HG03442 (cell line): ENCODE data around the gene ERFE.
"Not testable (repeated sequence)": the region's sequence is repeated elsewhere in the genome, so short reads cannot be mapped to it uniquely, and the experiment has no call there.

Experiments used
- ATAC-seq: cut with Tn5 transposase; IDR thresholded peaks from one replicate; pipeline ENCODE4 v1.9.1; 2021; ENCODE audit warnings: mild to moderate bottlenecking, moderate library complexity; ENCODE audit not compliant: unreplicated experiment

ERFE gene

GRCh38 chr2:238158509-238159070, at the start of gene ERFE:
Gene ERFE (plus strand): TSS chr2:238158970. CDS start chr2:238159008, 38 bp downstream.
- no peak for ATAC-seq

GRCh38 chr2:238113611-238114010, 45.2 kb upstream of the ERFE start:
- ATAC-seq, result no peak

- no peak for ATAC-seq
These were observed 44.4 kb upstream of the ERFE start for GRCh38 chr2:238114331-238114841.

- no peak for ATAC-seq
These were observed 43.7 kb upstream of the ERFE start for GRCh38 chr2:238114851-238115660.

- ATAC-seq, result not testable (repeated sequence)
These were observed 43.1 kb upstream of the ERFE start for GRCh38 chr2:238115709-238116108.

GRCh38 chr2:238116298-238117198, 42.2 kb upstream of the ERFE start:
- ATAC-seq, result no peak

GRCh38 chr2:238117199-238118154, 41.3 kb upstream of the ERFE start:
- ATAC-seq, result no peak

DNA sequence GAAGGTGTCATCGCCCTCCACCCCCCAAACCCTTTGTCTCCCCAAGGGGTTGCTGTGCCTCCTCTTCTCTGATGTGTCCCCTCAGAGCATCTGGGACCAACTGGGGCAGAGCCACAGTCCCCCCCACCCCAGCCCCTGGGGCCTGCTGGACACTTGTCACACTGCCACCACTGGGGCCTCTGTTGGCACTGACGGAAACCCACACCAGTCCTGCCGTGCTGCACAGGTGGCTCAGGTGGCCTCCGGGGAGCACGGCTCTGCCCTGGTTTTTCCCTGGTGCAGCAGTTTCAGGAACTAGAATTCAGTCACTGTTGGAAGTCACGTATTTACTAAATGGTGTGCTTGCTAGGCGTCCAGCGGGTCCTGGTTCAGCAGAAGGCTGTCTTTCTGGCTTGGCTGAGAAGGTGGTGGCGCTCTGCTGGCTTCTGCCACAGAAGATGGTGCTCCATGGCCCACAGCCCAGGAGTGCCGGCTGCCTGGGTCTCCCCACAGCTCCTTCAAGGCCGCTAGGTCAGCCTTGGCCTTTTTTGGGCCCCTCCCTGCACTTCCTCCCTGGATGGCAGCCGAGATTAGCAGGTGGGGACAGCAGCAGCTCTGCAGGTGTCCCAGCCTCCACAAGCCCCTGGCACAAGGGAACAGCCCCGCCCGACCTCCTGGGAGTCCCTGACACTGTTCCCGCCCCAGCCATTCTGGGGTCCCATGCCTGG, 38.9 kb upstream of the ERFE start:
- no peak for ATAC-seq

DNA sequence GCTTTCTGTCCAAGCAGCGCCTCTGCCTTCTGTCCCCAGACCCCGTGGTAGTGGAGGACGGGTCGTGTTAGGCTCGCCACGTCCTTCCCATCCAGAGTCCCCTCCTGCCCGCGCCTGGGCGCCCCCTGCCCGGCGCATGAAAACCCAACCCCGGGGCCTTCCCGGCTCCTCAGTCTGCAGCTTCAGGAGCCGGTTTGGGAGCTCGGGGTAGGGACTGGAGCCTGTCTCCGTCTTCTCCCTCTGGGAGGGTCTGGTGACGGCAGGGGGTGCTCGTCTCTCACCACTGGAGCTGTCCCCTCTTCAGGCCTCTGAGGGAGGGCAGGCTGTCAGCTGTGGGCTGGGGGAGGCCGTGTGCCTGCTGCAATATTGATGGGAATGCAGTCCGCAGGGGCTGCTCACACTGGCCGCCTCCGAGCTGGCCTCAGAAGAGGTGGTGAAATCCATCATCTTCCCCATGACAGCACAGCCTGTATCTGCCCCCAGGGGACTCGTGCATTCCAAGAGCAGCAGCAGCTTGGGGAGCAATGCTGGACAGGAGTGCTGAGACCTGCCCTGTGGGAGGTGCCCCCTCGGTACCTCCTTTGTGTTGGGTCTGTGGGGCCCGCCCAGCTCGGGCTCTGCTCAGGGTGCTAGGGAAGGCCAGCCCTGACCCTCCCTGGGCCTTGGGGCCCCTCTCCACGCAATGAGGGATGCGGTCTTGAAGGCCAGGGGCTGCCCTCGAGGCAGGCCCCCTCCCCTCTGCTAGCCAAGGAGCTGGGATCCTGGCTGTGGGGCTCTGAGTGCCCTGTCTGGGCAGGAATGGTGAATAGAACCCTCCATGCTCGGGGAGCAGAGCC, 38.1 kb upstream of the ERFE start:
- ATAC-seq, result no peak

- ATAC-seq, result no peak
These were observed 37.1 kb upstream of the ERFE start for GRCh38 chr2:238121511-238122286.

GRCh38 chr2:238122287-238123217, 36.2 kb upstream of the ERFE start:
- ATAC-seq, result no peak

DNA sequence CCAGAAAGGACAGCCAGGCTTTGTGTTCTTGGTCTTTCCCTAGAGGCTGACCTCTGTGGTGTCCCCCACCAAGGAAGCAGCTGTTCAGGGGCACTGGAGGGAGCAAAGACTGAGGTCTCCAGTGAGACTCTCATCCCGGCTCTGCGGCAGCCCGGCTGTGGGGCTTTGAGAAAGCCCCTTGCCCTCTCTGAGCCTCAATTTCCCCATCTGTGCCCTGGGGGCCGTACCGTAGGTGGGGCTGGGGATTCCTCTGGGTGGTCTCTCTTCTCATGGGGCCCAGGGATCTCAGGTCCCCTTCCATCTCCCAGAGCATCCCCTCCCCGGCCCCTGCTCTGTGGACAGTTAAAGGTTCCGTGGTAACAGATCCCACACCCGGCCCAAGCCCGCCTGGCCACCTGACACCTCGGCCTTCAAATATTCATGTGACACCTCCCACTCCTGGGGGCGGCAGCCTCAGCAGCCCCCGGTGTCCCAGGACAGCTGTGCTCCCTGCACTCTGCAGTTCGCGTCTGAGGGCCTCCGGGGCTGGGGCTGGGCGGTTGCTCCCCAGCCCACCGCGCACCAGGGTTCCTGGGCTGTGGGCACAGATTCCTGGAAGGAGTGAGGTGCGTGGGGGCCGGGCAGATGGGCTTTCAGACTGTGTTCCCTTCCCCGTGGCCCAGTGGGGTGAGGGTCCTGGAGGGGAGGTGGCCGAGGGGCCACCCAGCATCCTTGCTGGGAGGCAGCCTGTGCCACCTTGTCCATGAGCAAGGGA, 35.4 kb upstream of the ERFE start:
- ATAC-seq, result no peak

DNA sequence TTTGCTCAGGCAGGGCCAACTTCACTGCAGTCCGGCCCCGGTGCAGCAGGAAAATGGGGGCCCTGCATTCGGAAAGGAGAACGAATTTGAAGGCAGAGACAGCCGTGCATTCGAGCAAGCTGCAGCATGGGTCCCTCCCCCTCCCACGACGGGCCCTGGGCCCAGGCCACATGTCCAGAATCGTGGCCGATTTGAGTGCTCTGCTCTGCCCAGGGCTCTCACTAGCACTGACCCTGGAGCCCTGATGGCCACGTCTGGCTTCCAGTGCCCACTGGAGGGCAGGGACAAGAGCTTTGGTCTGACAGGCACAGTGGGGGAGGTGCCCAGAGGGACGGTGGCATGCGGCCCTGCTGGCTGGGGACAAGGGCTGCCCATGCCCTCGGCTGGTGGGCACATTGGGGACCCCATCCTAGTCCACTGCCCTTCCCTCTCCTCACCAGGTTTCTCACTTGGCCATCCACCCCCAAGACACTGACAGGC, 34.7 kb upstream of the ERFE start:
- ATAC-seq, result no peak

DNA sequence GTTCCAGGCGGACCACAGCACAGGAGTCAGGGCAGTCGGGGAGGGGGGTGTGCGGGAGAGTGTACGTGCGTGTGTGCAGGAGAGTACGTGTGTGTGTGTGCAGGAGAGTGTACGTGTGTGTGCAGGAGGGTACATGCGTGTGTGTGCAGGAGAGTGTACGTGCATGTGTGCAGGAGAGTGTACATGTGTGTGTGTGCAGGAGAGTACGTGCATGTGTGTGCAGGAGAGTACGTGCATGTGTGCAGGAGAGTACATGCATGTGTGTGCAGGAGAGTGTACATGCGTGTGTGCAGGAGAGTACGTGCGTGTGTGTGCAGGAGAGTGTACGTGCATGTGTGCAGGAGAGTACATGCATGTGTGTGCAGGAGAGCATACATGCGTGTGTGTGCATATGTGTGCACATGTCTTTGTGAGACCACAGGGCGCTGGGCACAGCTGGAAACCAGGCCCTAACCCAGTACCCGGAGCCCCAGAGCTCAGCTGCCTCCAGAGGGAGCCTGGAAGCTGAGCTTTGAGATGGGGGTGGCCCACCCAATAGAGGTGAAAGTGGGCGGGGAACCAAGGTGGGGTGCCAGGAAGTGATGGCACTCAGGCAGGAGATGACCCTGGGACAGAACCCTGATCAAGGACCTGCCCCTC, 34.2 kb upstream of the ERFE start:
- no peak for ATAC-seq

DNA sequence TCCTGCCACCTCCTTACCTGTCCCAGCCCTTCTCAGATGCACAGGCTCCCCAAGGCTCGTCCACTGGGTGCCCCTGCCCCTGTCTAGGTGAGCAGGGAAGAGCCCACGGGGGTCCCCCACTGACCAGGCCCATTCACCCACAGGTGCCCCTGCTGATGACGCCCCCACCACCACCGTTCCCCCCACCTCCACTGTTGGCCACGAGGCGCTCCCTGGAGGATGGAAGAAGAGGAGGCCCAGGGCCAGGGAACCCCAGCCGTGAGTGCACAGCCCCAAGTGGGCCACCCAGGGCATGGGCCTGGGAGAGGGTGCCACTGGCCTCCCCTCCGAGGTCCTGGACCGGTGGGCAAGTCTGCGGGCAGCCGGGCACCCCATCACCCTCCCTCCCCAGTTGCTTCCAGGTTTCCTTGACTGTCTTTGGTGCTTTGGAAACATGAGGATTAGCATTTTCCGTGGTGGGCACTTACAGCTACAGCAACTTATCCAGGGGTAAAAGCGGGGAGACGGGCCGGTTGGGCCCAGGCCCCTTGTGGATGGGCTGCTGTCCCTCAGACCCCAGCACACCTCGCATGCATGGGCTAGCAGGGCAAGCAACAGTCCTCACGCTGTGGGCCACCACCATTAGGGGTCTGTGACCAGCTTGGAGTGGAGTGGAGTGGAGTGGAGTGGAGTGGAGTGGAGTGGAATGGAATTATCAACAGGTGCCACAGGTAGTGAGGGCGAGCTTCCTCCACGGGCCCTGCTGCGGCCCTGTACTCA, 33.5 kb upstream of the ERFE start:
- no peak for ATAC-seq
